HG03520 (cell line): ENCODE results near the gene RRP1.

Experiments used
- ATAC-seq: cut with Tn5 transposase; IDR thresholded peaks from one replicate; pipeline ENCODE4 v1.9.1; 2021; ENCODE audit warnings: mild to moderate bottlenecking, moderate library complexity; ENCODE audit not compliant: unreplicated experiment

The RRP1 gene

DNA sequence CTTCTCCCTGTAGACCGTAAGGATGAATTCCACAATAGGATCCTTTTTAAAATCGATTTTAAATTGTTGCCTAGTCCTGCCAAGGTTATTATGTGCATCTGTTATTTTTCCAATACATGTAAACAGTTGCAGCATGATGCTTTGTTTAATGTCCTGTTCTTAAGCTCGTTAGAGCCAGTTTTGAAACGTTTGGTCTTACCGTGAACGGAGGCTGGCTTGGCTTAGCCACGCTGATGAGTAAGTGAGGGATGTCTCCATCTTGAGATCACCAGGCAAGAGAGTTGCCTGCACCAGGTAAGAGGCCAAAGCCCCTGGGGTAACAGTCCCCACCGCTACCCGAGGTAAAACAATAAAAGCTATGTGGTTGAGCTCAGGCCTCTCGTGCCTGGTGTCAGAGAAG, 30.6 kb upstream of the RRP1 start:
- ATAC-seq = no peak

DNA sequence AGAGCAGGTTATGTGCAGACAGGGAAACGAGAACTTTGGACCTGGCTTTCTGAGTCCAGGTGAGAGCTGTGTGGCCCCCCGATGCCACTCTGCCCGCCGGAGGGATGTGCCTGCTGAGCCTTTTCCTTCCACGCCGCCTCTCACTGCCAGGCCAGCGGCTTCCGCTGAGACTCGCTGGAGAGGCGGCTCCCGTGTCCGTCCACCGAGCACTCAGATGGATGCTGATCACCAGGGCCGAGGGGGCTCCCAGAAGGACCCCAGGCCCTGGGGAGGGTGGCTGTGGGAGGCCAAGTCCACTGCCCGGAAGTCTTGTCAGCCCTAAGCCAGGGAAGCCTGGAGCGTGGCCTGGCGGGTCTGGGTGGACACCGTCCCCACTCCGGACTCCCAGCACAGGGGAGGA, 29.7 kb upstream of the RRP1 start:
- ATAC-seq = no peak

DNA sequence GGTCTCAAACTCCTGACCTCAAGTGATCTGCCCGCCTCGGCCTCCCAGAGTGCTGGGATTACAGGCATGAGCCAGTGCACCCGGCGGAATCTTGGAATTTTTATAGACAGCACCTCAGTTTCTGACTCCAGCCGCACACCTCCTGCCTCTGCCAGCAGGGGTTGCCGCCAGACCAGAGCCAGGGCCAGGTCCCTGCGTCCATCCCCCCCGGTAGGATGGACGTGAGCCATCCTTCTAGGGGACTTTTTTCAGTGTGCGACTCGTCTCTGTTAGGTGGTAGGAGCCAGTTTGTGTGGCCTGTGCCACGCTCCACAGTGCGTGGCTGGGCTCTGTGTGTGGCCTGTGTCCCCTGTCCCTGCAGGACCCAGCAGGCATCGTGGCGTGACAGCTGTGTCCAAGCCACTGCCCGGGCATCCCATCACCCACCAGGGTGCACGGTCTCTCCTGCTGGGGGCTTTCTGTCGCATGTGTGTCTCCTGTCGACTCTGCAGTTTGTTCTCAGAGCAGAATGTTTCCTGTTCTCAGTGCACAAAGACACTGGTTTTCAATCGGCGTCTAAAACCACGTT, 28.9 kb upstream of the RRP1 start:
- no peak for ATAC-seq

DNA sequence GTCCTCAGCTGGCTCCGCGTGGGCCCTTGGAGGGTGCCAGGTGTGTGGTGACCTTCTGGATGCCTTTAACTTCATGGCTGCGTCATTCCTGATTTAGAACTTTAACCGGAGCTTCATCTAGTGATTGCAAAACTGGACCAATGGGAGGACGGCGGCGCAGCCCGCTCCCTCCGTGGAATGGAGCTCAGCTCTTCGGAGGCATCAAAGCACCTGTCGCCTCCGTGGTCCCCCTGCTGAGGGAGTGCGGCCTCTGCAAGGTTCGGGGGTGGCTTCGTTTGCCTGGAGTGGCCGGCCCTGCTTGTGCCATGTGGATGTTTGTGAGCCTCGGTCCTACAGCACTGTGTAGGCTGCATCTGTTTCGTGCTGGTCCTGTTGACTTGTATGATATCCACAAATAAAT, 27.5 kb upstream of the RRP1 start:
- no peak for ATAC-seq

DNA sequence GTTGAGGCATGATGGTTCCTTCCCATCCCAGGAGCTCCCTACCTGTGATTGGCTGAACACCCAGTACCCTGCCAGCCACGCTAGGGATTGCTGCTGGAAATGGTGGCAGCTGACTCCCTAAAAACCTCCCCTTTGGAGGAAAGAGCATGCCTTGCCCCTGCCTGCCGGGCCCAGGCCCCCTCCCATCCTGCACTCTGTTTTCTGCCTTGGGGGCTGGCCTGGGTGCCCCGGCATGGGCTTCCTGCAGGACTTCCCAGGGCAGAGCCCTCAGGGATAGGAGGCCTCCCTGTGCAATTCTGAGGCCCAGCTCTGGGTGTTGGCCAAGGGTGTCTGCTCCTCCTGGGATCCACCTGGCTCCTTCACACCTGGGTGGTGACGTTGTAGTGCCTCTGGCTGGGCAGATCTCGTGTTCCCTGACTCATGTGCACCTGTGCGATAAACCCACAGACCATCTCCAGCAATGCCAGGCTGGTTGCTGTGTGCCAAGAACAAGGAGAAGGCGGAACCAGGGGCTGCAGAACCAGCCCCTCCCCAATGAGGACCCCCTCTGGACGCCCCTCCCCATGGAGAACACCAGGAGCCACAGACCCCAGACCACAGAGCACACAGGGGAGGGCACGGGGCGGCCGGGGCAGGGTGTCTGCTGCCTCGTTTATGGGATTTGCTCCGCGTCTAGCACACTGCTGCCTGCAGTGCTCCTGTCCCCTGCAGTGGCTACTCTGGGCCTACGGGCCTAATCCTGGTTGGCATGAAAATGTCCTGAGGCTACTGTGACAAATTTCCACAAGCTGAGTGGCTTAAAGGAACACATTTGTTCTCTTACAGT, 26.9 kb upstream of the RRP1 start:
- ATAC-seq = no peak

GRCh38 chr21:43763901-43764523, 25.4 kb upstream of the RRP1 start:
- no peak for ATAC-seq

DNA sequence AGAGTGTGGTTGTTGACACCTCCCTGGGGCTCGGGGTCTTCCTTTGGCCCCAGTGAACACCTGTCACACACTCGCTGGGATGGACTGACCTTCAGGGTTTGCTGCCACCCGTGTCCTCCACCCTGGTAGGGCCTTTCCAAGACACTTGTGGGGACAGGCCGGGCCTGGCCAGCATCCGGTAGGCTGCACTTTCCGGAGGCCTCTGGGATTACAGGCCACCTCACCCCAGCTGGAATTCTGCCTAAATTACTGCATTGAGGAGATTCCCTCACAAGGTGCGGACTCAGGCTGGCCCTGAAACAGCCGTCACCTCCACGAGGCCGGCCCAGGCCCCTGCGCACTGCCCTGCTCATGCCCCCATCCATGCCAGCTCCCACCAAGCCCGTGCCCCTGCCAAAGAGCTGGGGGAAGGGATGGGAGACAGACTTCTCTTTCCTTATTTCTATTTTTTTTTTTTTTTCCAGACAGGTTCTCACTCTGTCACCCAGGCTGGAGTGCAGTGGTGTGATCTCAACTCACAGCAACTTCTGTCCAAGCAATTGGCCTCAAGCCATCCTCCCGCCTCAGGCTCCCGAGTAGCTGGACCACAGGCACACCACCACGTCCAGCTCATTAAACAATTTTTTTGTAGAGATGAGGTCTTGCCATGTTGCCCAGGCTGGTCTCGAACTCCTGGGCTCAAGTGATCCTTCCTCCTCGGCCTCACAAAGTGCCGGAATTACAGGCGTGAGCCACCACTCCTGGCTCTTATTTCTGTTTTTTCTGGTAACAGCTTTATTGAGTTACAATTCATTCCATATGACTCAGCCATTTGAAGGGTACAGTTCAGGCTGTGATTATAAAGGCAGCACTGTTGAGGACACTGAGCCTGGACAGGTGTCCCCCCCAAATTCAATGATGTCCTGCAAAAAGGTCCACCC, 24.5 kb upstream of the RRP1 start:
- ATAC-seq = no peak

DNA sequence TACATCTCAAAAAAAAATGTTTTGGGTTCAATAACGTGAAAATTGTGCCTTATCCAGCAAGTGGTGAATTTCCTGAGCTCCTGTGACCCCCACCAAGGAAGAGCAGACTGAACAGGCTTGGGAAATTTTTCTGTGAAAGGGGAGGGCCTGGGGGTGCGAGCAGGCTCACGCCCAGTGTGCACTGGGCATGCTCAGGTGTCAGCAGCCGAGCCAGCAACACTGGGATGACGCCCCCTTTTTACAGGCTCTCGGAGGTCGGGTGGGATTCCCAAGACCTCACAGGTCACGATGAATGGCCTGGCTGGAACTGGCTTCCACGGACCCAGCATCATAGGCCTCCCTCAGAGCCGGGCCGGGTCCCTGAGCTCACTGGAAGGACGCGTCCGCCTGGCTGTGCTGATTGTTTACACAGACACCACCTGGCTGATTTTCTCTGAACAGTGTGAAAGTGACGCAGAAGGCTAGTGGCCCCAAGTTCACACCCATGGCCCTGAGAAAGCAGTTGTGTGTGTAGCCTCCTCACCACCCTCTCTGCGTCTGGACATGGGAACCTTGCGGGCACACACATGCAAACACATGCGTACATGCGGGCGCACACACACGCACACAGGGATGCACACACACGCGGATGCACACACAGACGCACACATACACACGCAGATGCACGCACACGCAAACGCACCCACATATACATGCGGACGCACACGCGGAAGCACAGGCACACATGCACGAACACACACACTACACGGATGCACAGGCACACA, 22.5 kb upstream of the RRP1 start:
- no peak for ATAC-seq

- no peak for ATAC-seq
Observed at GRCh38 chr21:43767498-43767983, 21.8 kb upstream of the RRP1 start.

- ATAC-seq = no peak
Observed at GRCh38 chr21:43767984-43768867, 21.2 kb upstream of the RRP1 start.

GRCh38 chr21:43768868-43769167, 20.6 kb upstream of the RRP1 start:
- ATAC-seq = no peak

- ATAC-seq = no peak
Observed at GRCh38 chr21:43769325-43769958, 19.9 kb upstream of the RRP1 start.

DNA sequence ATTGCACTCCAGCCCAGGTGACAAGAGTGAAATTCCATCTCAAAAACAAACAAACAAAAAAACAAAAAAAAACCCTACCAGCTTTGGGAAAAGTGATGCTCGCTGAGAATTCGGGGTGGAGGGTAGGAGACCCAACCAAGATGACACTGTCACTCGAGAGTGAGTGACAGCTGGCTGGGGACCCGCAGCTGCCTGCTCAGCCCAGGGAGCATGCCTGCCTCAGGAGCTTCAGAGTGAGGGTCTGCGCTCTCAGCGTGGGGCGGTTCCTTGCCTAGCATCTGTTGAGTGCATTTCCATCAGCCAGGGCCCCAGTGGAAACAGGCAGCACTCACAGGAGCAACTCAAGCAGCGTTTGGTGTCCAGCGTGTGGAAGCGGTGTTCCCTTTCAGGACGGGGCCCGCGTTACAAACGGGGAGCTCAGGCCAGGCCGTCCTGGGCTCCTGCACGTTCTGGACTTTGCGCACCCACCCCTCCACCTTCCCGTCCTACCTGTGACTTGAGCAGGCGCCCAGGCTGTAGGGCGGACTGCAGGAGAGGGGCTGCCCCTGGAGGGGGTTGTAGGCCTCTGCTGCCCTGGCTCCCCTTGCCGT, 19.2 kb upstream of the RRP1 start:
- no peak for ATAC-seq

DNA sequence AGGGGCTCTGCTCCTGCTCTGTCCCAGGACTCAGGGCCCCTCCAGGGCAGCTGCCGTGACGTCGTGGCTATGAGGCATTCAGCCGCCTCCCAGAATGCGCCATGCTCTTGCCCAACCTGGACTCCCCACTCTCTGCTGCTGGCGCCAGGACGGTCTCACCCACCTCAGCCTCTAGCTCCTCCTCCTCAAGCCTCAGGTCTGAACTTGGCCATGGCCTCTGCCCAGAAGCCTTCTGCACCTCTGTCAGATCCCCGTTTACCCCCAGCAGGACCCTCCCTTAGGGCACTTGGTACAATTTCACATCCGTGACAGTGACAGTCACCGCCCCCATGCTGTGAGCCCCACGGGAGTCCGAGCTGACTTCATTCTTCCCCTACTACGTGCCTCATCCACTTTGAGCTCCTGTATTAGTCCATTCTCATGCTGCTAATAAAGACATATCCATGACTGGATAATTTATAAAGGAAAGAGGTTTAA, 18.1 kb upstream of the RRP1 start:
- ATAC-seq = no peak

GRCh38 chr21:43771698-43772424, 17.5 kb upstream of the RRP1 start:
- ATAC-seq = no peak

- ATAC-seq = no peak
Observed at GRCh38 chr21:43772425-43772821, 17.0 kb upstream of the RRP1 start.

DNA sequence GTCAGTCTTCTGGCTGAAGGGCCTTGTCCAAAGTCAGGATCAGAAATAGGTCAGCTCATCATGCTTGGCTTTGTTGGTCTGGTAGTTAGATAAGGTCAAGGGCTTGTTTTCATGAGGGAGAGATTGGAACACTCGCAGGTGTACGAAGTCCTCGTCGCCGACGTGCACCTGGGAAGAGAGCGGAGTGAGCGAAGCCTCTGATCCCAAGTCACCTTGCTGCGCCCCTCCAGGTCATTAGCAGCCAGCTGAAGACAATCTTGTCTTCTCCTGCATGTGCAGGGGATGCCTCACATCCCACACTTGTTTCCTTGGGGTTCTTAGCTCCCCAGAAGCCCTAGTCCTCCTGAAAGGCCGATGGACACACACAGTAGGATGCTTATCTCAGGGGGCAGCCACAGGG, 15.2 kb upstream of the RRP1 start:
- no peak for ATAC-seq

GRCh38 chr21:43775190-43775589, 14.2 kb upstream of the RRP1 start:
- ATAC-seq = no peak
